ENCODE data around the gene TRIM26.
"Not testable (repeated sequence)": the region's sequence is repeated elsewhere in the genome, so short reads cannot be mapped to it uniquely, and the experiment has no call there.

Gene TRIM26

GRCh38 chr6:30172681-30173080, 40.5 kb downstream of the TRIM26 start:
- no peak for DNase-seq (ENCODE audit: low read depth in 1 of 2, low spot score in 1 of 2)

DNA sequence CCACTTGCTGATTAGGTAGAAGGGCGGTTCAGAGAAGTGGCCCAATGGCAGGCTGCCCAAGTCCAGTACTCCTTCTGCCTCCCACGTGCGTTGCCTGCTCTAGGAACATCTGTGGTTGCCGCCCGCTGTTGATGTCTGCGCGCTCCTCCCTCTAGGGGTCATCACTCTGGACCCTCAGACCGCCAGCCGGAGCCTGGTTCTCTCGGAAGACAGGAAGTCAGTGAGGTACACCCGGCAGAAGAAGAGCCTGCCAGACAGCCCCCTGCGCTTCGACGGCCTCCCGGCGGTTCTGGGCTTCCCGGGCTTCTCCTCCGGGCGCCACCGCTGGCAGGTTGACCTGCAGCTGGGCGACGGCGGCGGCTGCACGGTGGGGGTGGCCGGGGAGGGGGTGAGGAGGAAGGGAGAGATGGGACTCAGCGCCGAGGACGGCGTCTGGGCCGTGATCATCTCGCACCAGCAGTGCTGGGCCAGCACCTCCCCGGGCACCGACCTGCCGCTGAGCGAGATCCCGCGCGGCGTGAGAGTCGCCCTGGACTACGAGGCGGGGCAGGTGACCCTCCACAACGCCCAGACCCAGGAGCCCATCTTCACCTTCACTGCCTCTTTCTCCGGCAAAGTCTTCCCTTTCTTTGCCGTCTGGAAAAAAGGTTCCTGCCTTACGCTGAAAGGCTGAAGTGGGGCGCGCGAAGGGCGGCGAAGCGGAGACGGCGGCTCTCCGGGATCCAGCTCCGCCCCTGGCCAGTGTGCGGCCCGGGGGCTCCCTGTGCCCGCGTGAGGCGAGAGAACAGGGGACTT, 41.3 kb downstream of the TRIM26 start:
- no peak for DNase-seq (ENCODE audit: low read depth in 1 of 2, low spot score in 1 of 2)

- no peak for DNase-seq (ENCODE audit: low read depth in 1 of 2, low spot score in 1 of 2)
Measured at GRCh38 chr6:30169658-30170614, 43.3 kb downstream of the TRIM26 start.

GRCh38 chr6:30168741-30169140, 44.5 kb downstream of the TRIM26 start:
- DNase-seq (ENCODE audit: low read depth in 1 of 2, low spot score in 1 of 2) = no peak

DNA sequence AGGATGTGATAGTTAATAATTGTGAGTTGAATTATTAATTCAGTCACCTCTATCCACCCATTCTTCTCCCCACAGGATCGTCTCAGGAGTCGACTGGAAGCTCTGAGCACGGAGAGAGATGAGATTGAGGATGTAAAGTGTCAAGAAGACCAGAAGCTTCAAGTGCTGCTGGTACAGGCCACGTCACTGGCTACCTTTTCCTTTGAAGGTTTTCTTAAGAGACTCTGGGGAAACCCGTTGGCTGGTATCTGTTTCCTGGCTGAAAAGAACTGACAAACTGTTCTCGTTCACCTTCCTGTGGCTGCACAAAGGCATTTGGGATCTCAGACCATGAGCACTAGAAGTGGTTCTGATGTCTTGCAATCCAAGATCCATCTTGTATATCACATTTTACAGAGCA, 46.1 kb downstream of the TRIM26 start:
- DNase-seq (ENCODE audit: low read depth in 1 of 2, low spot score in 1 of 2) = no peak

GRCh38 chr6:30165238-30165637, 48.0 kb downstream of the TRIM26 start:
- not testable (repeated sequence) for DNase-seq (ENCODE audit: low read depth in 1 of 2, low spot score in 1 of 2)

DNA sequence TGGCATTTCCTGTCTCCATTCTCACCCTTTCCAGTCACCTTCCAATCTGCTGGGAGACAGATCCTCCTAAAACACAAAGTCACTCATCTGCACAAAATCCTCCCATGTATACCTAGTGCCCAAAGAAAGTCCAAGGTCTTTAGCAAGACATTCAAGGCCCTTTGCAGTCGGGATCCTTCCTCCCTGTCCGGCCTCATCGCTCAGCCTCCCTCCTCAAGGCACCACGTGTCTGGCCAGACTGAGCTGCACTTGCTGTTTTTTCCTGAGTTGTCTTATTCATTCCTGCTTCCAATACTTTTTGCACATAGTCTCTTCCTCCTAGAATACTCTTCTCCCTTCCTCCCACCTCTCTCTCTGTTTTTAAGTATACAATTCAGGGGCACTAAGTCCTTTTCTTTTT, 48.5 kb downstream of the TRIM26 start:
- no peak for DNase-seq (ENCODE audit: low read depth in 1 of 2, low spot score in 1 of 2)

- DNase-seq (ENCODE audit: low read depth in 1 of 2, low spot score in 1 of 2) = no peak
Measured at GRCh38 chr6:30163918-30164654, 49.1 kb downstream of the TRIM26 start.

DNA sequence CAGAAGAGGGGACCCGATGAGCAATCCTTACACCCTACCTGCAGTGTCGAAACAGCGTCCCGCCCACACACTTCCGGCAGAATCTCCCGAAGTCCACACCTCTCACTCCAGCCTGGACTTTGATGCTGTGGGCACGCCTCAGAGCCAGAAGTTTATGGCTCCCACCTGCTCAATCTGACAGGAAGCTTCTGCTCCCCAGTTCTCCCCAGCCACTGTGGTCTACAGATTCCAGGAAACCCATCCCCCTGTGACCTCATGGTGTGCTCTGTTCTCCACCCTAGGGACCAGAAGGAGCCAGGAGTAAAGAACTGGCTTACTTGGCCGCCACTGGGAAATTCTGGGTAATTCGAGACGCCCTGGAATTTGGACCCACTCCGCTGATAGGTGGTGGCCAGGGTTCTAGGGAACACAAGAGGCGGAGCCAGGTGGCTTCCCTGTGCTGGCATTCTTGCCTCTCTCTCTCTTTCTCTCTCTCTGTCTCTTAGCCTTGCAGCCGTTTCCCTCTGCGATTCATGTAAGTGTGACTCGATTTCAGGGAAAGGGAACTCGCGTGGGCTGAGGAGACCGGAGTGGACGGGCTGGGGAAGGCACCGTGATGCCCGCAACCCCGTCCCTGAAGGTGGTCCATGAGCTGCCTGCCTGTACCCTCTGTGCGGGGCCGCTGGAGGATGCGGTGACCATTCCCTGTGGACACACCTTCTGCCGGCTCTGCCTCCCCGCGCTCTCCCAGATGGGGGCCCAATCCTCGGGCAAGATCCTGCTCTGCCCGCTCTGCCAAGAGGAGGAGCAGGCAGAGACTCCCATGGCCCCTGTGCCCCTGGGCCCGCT, 49.9 kb downstream of the TRIM26 start, which contains the start of gene TRIM15:
Gene TRIM15, plus strand, starts transcription at position 457 of the 828 bp plus-strand sequence. Its CDS starts 139 bp downstream, at position 596.
- peak in 1 of 2 donors; percentile 24 for DNase-seq (ENCODE audit: low read depth in 1 of 2, low spot score in 1 of 2)

DNA sequence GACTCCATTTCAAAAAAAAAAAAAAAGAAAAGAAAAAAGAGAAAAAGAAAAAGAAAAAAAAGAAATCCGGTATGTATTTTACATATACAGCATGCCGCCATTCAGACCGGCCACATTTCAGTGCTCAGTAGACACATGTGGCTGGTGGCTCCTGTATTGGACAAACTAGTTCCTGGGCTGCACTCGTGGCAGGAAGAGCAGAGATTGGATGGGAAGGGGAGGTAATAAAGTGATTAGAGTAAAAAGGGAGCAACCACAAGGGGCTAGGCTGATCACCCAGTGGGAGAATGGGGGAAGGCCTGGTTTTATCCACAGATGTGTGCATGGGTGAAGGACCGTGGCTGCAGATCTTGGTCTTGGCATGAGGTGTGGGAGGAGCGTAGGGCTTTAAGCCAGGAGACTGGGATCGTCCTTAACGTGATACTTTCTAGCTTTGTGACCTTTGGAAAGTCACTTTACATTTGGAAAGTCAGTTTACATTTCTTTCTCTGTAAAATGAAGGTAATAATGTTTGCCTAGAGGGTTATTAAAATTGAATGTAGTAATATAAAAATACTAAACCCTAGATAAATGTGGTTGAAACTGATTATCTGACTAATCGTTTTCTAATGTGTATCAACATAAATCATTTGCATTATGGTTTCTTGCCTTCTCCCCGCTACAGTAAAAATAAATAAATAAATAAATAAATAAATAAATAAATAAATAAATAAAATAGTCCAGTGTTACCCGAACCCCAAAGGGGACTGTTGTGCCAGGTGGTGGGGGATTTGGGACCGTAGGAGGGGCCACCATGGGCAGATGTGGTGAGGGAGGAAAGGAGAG, 50.7 kb downstream of the TRIM26 start:
- no peak for DNase-seq (ENCODE audit: low read depth in 1 of 2, low spot score in 1 of 2)

- no peak for DNase-seq (ENCODE audit: low read depth in 1 of 2, low spot score in 1 of 2)
Measured at GRCh38 chr6:30160785-30161531, 52.2 kb downstream of the TRIM26 start, which contains the start of gene TRIM10. TSS of gene TRIM10 (minus strand) at chr6:30161211. CDS start at chr6:30160858, 353 bp downstream.

- no peak for DNase-seq (ENCODE audit: low read depth in 1 of 2, low spot score in 1 of 2)
Measured at GRCh38 chr6:30160008-30160784, 53.0 kb downstream of the TRIM26 start.

DNA sequence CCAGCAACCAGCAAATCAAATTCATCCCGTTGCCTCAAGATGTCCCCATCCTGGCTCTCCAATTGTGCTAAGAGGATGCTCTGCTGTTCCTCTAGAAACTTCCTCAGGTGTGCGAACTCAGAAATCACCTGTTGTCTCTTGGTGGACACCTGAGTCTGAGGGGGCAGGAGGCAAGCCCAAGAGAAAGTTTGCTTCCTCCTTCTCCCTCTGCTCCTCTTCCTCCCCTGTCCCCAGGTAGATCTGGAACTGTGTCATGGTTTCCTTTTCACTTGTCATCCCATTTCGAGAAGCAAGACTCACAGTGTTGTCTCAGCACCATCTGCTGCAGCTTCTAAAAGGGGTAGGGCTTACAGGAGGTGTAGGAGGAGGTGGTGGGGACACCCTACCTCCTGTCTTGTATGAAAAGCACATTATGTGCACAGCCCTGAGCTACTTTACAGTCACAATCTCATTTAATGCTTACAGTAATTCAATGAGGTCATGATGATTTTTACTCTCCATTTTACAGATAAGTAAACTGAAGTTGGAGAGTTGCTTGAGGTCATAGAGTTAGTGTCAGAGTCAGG, 54.6 kb downstream of the TRIM26 start:
- no peak for DNase-seq (ENCODE audit: low read depth in 1 of 2, low spot score in 1 of 2)

- no peak for DNase-seq (ENCODE audit: low read depth in 1 of 2, low spot score in 1 of 2)
Measured at GRCh38 chr6:30157999-30158398, 55.2 kb downstream of the TRIM26 start.

DNA sequence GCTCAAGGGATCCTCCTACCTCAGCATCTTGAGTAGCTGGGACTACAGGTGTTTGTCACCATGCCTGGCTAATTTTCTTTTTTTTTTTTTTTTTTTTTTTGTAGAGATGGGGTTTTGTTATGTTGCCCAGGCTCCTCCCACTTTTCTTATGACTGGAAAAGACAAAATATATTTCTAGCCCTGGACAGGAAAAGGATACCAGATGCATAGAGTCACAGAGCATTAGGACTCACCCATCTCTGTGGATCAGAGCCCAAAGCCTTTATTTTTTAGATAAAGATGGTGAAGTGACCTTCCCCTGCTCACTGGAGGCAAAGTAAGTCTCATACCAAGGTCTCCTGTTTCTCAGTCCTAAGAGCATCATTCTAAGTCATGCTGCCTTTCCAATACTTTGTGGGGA, 55.6 kb downstream of the TRIM26 start:
- no peak for DNase-seq (ENCODE audit: low read depth in 1 of 2, low spot score in 1 of 2)

GRCh38 chr6:30156774-30157173, 56.4 kb downstream of the TRIM26 start:
- no peak for DNase-seq (ENCODE audit: low read depth in 1 of 2, low spot score in 1 of 2)

DNA sequence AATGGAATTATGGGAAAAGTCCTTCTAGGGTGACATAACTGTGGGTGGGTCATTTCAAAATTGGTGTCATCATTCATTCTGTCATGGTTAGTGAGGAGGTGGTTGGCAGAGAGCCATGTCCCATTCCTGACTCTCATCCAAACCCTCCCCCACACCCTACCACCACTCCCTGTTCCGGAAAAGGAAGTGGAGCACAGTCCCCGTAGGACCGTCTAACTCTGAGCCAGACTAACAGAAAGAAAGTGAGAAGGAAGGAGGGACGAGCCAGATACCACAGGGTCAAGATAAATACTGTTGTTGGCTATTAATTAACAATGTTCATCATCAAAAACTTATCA, 57.0 kb downstream of the TRIM26 start:
- DNase-seq (ENCODE audit: low read depth in 1 of 2, low spot score in 1 of 2) = no peak
